ENCODE measurements around the gene TAS2R19. TPM values are rescaled to one million over a fixed set of nuclear protein-coding genes. Genes with fewer than 3 reads are reported as not detected.

The TAS2R19 gene
- 10 to 100 TPM in 2 of 5 donors, under 1 TPM in 1, not detected in 2; 0.89 to 21.8 (median 12.3) TPM for total RNA-seq
- under 1 TPM in 1 of 3 donors, not detected in 2; 0.30 TPM for polyA plus RNA-seq
- long read RNA-seq, donor 1 = 0 reads
- long read RNA-seq, donor 2 = 0 reads
- long read RNA-seq, donor 3 = 0 reads
- long read RNA-seq, donor 4 = 0 reads
- long read RNA-seq, donor 5 = 0 reads
- long read RNA-seq, donor 6 = 0 reads
- long read RNA-seq, donor 7 = 0 reads
- long read RNA-seq, donor 8, partial matches to known transcripts = 0 of 3 reads
- long read RNA-seq, donor 8, other reads (novel, unspliced or antisense) = 0 of 3 reads
- long read RNA-seq, donor 9 = 0 reads
- long read RNA-seq, donor 10 = 0 reads

GRCh38 chr12:11022520-11022919 is at the start of gene TAS2R19:
TAS2R19 (minus strand) TSS chr12:11022620; CDS start chr12:11022571, 49 bp downstream.
- WGBS, 5 donors = 81 to 93% (median 84%) methylated on average over 1 of the region's 1 CpG
- intact Hi-C loops (cut with DNase I; ENCODE audit: low total_unique reads) = no loop called here
- no peaks in the 10 kb centered on the region for H3K4me1 ChIP-seq
- H3K36me3 ChIP-seq = peaks cover 0 to 14% (median 0%) of the 10 kb centered on the region in 4 donors
- H3K9me3 ChIP-seq = no peaks in the 10 kb centered on the region
- no peak for TF ChIP-seq POLR2AphosphoS5 (IDR thresholded peaks at IDR 0.05)
- TF ChIP-seq CTCF (IDR thresholded peaks at IDR 0.05) = no peak
- no peak for TF ChIP-seq EP300 (IDR thresholded peaks at IDR 0.05)
- no peak for TF ChIP-seq POLR2A (IDR thresholded peaks at IDR 0.05)
- DNase-seq = no peak
- H3K4me3 ChIP-seq = no peak within 1 kb of the TSS
- no peaks in the 10 kb centered on the region for H3K27me3 ChIP-seq
- no peak within 1 kb of the TSS for H3K27ac ChIP-seq

GRCh38 chr12:11071414-11071813 is 49.0 kb upstream of the TAS2R19 start:
- TF ChIP-seq CTCF (IDR thresholded peaks at IDR 0.05) (no peak), POLR2A (IDR thresholded peaks at IDR 0.05) (no peak), EP300 (IDR thresholded peaks at IDR 0.05) (no peak), POLR2AphosphoS5 (IDR thresholded peaks at IDR 0.05) (no peak)
- Histone ChIP-seq H3K4me1 (peaks cover 0 to 16% (median 4%) of the 10 kb centered on the region in 4 donors), H3K27ac (no peak overlapping the region), H3K9me3 (no peaks in the 10 kb centered on the region), H3K27me3 (no peaks in the 10 kb centered on the region), H3K36me3 (no peaks in the 10 kb centered on the region), H3K4me3 (no peak overlapping the region)
- intact Hi-C loops (cut with DNase I; ENCODE audit: low total_unique reads) = no loop called here
- 49 to 60% (median 56%) methylated on average over 4 of the region's 4 CpGs for WGBS, 5 donors
- DNase-seq = peak in 1 of 2 donors; percentile 30

GRCh38 chr12:11070999-11071398 is 48.6 kb upstream of the TAS2R19 start:
- no peak overlapping the region for H3K4me3 ChIP-seq
- no peaks in the 10 kb centered on the region for H3K27me3 ChIP-seq
- H3K9me3 ChIP-seq = no peaks in the 10 kb centered on the region
- no peak overlapping the region for H3K27ac ChIP-seq
- peaks cover 0 to 16% (median 4%) of the 10 kb centered on the region in 4 donors for H3K4me1 ChIP-seq
- WGBS, 5 donors = 35 to 63% (median 41%) methylated on average over 1 of the region's 1 CpG; no CpG with 5 or more reads in 1 of the 5 donors
- no peaks in the 10 kb centered on the region for H3K36me3 ChIP-seq
- DNase-seq = no peak
- intact Hi-C loops (cut with DNase I; ENCODE audit: low total_unique reads) = no loop called here
- no peak for TF ChIP-seq POLR2AphosphoS5 (IDR thresholded peaks at IDR 0.05)
- TF ChIP-seq EP300 (IDR thresholded peaks at IDR 0.05) = no peak
- TF ChIP-seq CTCF (IDR thresholded peaks at IDR 0.05) = no peak
- TF ChIP-seq POLR2A (IDR thresholded peaks at IDR 0.05) = no peak

- Histone ChIP-seq H3K27ac (no peak overlapping the region), H3K36me3 (no peaks in the 10 kb centered on the region), H3K9me3 (no peaks in the 10 kb centered on the region), H3K4me3 (no peak overlapping the region), H3K27me3 (no peaks in the 10 kb centered on the region), H3K4me1 (peaks cover 0 to 16% (median 4%) of the 10 kb centered on the region in 4 donors)
- DNase-seq = no peak
- TF ChIP-seq EP300 (IDR thresholded peaks at IDR 0.05) (no peak), POLR2AphosphoS5 (IDR thresholded peaks at IDR 0.05) (no peak), POLR2A (IDR thresholded peaks at IDR 0.05) (no peak), CTCF (IDR thresholded peaks at IDR 0.05) (no peak)
- intact Hi-C loops (cut with DNase I; ENCODE audit: low total_unique reads) = no loop called here
- 79 to 87% (median 84%) methylated on average over 5 of the region's 5 CpGs for WGBS, 5 donors
Observed at GRCh38 chr12:11069854-11070365, 47.5 kb upstream of the TAS2R19 start.

Measured in stomach (tissue), 19 donors.